Choroid plexus epithelial cell (primary cell): Measurements from ENCODE around the gene CSRNP2.

ENCODE experiments used
- DNase-seq: peaks from one replicate; pipeline ENCODE4 v3.0.0-alpha.2; 2010; ENCODE audit warnings: low read depth
- H3K4me3 ChIP-seq: 2 replicates; pipeline ENCODE4 v1.5.1; 2011; ENCODE audit warnings: low read depth, mild to moderate bottlenecking, control low read depth, low read length, moderate library complexity
- CTCF ChIP-seq: conservative IDR thresholded peaks from 2 replicates; pipeline ENCODE4 v1.5.1; 2011; ENCODE audit warnings: low read depth, mild to moderate bottlenecking, control low read depth, inconsistent platforms, low read length, moderate library complexity

CSRNP2 gene

GRCh38 chr12:51065530-51065929 is 17.9 kb downstream of the CSRNP2 start:
- TF ChIP-seq CTCF: no peak
- H3K4me3 ChIP-seq: no peak overlapping the region
- no peak for DNase-seq

- no peak overlapping the region for H3K4me3 ChIP-seq
- no peak for TF ChIP-seq CTCF
Observed at GRCh38 chr12:51062631-51063397, 20.6 kb downstream of the CSRNP2 start.

GRCh38 chr12:51059086-51059485 is 24.3 kb downstream of the CSRNP2 start:
- no peak for DNase-seq
- TF ChIP-seq CTCF: no peak
- no peak overlapping the region for H3K4me3 ChIP-seq

More at GRCh38 chr12:51062631-51063397, 20.6 kb downstream of the CSRNP2 start:
- no peak for DNase-seq

GRCh38 chr12:51056242-51056641 is 27.2 kb downstream of the CSRNP2 start:
- TF ChIP-seq CTCF: no peak
- no peak overlapping the region for H3K4me3 ChIP-seq
- DNase-seq: peak; percentile 79

GRCh38 chr12:51055060-51055459 is 28.3 kb downstream of the CSRNP2 start:
- no peak for TF ChIP-seq CTCF
- no peak for DNase-seq
- H3K4me3 ChIP-seq: no peak overlapping the region

GRCh38 chr12:51051787-51052186 is 31.6 kb downstream of the CSRNP2 start:
- no peak for TF ChIP-seq CTCF
- no peak overlapping the region for H3K4me3 ChIP-seq
- DNase-seq: peak; percentile 50

GRCh38 chr12:51049525-51049924 is 33.9 kb downstream of the CSRNP2 start:
- TF ChIP-seq CTCF: no peak
- no peak overlapping the region for H3K4me3 ChIP-seq
- DNase-seq: no peak
